Sigmoid colon (tissue), 4 donors: ENCODE data around the gene HDAC9.

Experiments used
- CTCF ChIP-seq, 4 experiments: fragments of 450-650 bp in 3 of 4; fragments of 200-600 bp in 1 of 4; IDR thresholded peaks; one replicate each; pipeline ENCODE4 v1.5.1; 2016 to 2019; ENCODE audit warnings: antibody characterized with exemption in 4 of 4, mild to moderate bottlenecking in 3 of 4, moderate library complexity in 2 of 4
- POLR2A ChIP-seq, 2 donors: fragments of 450-650 bp; IDR thresholded peaks; one replicate each; pipeline ENCODE4 v1.6.1; 2016; ENCODE audit warnings: antibody characterized with exemption in 2 of 2, mild to moderate bottlenecking in 2 of 2, moderate library complexity in 2 of 2
- POLR2AphosphoS5 ChIP-seq, 4 donors: sonication (generic); formaldehyde crosslinking; IDR thresholded peaks; one replicate each; pipeline ENCODE4 v1.6.1; 2017; ENCODE audit warnings: antibody characterized with exemption in 4 of 4

DNA sequence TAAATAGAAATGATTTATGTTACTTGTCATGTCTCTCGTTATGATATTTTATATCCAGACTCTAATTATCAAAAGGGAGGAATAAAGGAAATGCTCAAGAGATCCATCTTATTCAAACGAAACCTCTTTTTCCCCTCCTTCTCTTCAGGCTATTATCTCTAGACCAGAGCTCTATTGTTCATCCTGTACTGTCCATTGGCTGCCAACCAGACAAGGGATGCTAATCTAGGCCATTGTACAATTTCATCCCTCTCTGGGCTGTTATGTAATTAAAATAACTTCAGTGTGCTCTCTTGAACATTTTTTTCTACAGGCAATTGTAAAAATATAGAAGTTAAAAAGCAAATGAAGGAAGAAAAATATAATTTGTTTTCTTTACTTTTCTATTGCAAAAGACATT, 220.4 kb downstream of the HDAC9 start:
- TF ChIP-seq CTCF (IDR thresholded peaks at IDR 0.05) (no peak), POLR2AphosphoS5 (IDR thresholded peaks at IDR 0.05) (no peak), POLR2A (IDR thresholded peaks at IDR 0.05) (no peak)
